HG02610 (cell line): ENCODE measurements around the gene RHBDL2.
"Not testable (repeated sequence)": the region's sequence is repeated elsewhere in the genome, so short reads cannot be mapped to it uniquely, and the experiment has no call there.

ENCODE experiments used
- ATAC-seq: cut with Tn5 transposase; IDR thresholded peaks from one replicate; pipeline ENCODE4 v1.9.1; 2021; ENCODE audit warnings: mild to moderate bottlenecking, moderate library complexity; ENCODE audit not compliant: unreplicated experiment

Gene RHBDL2

GRCh38 chr1:38885092-38885491 is 56.5 kb downstream of the RHBDL2 start:
- ATAC-seq: no peak

GRCh38 chr1:38881487-38881886 is 60.1 kb downstream of the RHBDL2 start, which contains the start of gene GJA9:
Gene GJA9, minus strand, starts transcription at chr1:38881587. Its CDS starts 5,489 bp downstream, at chr1:38876098.
- no peak for ATAC-seq

GRCh38 chr1:38875811-38876210 is 65.8 kb downstream of the RHBDL2 start:
- ATAC-seq: no peak

DNA sequence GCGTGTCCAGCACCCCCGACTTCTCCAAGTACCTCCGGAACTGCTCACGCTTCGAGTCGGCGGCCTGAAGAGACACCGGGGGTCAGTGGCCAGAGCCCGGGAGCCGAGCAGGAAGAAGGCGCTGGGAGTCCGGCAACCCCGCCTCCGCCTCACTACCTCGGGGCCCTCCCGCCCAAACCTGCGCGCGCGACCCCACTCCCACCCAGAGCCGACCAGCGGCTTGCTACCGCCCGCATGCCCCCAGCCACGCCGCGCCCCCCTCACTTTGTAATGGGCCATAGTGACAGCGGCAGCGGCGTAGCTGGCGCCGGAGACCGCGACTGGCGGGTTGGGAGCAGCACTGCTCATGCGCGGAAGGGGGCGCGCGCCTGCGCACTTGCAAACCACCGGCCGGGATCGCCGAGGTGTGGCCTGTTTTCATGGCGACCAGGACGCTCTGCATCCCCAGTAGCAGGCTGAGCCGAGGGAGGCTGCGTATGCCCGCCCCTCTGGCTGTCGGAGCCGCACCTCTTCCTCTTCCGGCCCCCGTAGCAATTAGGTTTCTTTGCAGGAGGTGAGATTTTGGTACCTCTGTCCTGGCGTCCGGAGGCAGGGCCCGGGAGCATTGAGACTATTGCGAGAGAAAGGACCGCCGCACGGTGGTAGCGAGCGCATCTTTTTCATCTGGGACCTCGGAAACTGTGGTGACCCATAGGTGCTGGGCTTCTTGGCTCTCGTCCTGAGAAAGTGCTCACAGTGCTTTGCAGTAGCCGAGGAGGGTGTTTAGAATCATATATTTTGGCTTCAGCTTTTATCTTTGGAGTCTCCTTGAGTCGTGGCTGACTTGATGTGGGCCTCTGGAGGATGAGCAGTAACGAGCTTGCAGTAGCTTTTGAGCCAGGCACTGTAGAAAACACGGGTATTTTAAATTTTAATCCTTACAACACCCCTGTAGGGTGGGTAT is 68.3 kb downstream of the RHBDL2 start, which contains the start of gene MYCBP:
TSS of gene MYCBP (minus strand) at position 322 of the 943 bp plus-strand sequence. CDS start at position 279, 43 bp downstream.
- peak; percentile 98 for ATAC-seq

GRCh38 chr1:38872401-38873026 is 69.1 kb downstream of the RHBDL2 start:
- ATAC-seq: peak; percentile 7

- no peak for ATAC-seq
Measured at GRCh38 chr1:38870996-38871395, 70.6 kb downstream of the RHBDL2 start.

GRCh38 chr1:38867208-38867607 is 74.4 kb downstream of the RHBDL2 start:
- no peak for ATAC-seq

DNA sequence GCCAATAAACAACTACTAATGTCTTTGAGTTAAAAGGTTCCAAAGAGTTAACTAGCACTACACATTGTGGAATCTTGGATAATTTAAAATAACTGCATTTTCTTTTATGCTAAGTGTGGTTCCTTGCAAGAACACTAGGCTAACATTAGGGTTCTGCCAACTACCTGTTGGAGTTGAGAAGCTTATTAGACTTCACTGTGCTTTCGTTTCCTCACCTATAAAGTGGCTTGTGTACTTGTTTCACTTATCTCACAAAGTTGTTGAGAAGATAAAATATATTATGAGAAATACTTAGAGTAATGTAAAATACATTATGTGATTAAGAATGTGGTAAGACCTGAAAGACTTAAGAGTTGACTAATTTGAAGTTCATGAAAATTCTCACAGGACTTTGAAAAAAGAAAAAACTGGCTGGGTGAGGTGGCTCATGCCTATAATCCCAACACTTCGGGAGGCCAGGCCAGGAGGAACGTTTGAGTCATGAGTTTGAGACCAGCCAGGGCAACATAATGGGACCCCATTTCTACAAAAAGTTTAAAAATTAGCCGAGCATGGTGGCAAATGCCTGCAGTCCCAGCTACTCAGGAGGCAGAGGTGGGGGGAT is 76.4 kb downstream of the RHBDL2 start:
- ATAC-seq: no peak

DNA sequence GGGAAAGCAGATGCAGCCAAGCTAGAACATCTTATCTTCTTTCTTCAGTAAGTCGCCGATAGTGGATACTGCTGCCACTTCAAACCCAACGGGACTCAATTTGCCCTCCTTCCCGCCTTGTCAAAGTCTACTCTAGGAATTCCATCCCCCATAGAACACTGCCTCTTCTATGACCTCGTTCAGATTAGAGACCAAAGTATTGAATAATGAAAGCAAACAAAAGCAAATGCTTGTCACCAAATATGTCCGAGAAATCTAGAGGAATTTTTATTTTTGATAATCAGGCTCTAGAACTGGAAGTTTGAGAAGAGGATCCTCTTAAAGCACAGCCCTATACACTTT is 81.2 kb downstream of the RHBDL2 start:
- no peak for ATAC-seq

DNA sequence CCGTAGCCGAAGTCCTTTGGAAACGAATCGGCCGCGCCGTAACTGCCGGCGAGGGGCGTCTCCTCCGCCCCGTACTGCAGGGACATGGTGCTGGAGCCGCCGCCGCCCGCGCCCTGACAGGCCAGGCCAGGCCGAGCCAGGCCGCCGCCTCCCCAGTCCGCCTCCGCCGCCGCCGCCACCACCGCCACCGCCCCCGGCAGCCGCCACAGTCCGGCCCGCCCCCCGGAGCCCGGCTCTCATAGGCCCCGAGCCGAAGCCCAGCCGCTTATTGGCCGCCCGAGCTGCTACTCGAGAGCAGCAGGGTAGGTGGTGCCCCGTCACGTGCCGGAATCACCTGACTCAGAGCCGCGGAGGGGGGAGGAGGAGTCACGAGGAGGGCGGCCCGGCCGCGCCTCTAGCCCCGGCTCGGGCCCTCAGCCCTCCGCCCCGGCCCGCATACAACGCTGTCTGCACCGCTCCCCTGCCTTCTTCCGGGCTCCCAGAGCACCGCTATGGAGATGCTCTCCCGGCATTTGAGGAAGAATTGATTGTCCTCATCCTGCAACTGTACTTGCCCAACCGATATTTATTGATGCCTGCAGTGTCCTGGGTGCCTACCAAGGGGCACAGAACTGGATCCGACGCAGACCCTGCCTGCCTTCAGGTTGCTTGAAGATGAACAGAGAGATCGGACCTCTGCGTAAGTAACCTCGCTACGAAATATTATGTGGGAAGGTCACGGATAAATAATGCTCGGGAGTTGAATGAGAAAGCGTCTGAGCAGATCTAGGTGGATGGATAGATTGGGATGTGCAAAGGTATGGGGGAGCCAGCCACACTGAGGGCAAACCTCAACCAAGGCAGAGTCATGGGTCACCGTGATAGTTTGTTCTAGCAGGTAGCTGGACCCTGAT is 81.8 kb downstream of the RHBDL2 start, which contains the start of gene RRAGC:
TSS of gene RRAGC (minus strand) at position 212 of the 893 bp plus-strand sequence. CDS start at position 86, 126 bp downstream.
- peak; percentile 91 for ATAC-seq

DNA sequence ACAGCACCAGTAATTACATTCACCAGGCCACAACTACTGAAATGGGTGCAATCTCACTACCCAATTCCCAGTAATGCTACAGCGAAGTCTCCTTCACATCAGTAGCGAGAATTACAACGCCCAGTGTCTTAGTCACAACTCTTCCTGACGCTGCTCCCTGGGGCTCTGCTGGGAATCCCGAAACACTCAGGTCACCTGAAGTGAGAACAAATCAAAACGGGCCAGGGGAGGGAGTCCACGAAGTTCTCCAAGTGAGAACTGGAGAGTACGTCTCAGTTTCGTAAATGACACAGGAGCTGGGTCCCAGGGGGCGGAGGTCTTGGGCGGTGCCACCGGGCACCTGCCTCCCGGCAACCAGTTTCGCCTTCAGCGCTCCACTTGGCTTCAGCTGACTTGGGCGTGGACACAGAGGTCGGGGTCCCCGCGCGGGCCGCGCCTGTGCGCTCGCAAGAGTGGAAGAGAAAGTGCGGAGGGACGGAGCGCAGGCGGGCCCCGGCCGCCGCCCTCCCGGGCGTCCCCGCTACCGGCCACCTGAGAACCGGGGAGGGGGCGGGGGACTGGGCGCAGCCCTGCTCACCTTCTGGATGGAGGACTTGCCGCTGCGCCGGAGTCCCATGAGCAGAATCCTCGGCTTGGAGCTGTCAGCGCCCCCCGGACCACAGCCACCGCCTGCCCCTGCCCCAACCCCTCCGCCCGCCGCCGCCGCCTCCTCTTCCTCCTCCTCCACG is 82.6 kb downstream of the RHBDL2 start:
- ATAC-seq: peak; percentile 38

DNA sequence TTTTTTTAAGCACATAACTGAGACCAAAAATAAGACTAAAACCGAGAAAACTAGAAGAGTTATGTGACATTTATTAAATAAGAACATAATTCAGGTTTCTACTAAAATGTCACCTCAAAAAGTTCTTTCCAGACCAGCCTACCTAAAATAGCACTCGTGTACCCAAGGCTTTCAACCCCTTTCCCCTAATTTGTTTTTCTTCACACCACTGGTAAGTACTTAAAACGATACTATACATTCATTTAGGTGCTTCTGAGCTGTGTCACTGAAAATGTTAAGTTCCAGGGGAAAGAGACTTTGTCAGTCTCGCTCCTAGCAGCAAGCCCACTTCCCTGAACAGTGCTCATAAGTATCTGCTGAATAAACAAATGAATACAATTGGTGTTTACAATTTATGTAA is 88.8 kb downstream of the RHBDL2 start:
- ATAC-seq: peak; percentile 69

- ATAC-seq: no peak
Measured at GRCh38 chr1:38848071-38848470, 93.6 kb downstream of the RHBDL2 start.

- no peak for ATAC-seq
Measured at GRCh38 chr1:38846210-38846609, 95.4 kb downstream of the RHBDL2 start.

DNA sequence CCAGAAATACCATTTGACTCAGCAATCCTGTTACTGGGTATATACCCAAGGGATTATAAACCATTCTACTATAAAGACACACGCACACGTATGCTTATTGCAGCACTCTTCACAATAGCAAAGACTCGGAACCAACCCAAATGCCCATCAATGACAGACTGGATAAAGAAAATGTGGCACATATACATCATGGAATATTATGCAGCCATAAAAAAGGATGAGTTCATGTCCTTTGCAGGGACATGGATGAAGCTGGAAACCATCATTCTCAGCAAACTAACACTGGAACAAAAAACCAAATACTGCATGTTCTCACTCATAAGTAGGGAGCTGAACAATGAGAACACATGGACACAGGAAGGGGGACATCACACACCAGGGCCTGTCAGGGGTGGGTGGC is 96.5 kb downstream of the RHBDL2 start:
- not testable (repeated sequence) for ATAC-seq

- no peak for ATAC-seq
Measured at GRCh38 chr1:38840281-38840680, 101.3 kb downstream of the RHBDL2 start.

DNA sequence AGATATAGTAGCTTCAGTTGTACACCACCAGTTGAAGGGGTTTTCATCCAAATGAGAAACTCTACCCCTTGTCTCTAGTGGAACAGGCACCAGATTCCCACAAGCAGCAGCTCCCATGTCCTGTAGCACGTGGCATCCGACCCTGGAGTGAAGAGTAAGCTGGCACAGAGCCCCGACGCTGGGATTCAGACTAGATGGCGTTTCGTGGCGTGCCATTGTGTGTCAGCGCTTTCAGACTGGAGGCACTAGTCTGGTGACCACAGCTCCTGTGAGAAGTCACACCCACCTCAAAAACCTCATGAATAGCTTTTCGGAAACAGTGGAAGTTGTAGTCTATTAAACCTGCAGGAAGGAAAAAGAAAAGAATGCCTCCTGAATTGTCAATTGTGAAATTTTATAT is 102.3 kb downstream of the RHBDL2 start:
- ATAC-seq: no peak

DNA sequence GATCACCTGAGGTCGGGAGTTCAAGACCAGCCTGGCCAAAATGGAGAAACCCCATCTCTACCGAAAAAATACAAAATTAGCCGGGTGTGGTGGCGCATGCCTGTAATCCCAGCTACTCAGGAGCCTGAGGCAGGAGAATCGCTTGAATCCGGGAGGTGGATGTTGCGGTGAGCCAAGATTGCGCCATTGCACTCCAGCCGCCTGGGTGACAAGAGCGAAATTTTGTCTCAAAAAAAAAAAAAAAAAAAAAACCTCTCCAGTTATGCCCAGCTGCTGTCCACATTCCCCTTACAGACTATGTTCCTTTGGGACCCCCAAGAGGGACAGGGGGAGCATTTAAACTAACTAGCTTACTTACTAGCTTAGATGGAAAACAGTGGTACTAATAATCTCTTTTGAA is 105.3 kb downstream of the RHBDL2 start:
- ATAC-seq: not testable (repeated sequence)
